GM12878 (cell line): ENCODE measurements around the gene DFFB. TPM values are rescaled to one million over a fixed set of nuclear protein-coding genes. Genes with fewer than 3 reads are reported as not detected.

Source experiments
- BMI1 ChIP-seq: fragments of 450-650 bp; IDR thresholded peaks from 2 replicates; pipeline ENCODE4 v1.6.1; 2016; ENCODE audit warnings: mild to moderate bottlenecking, moderate library complexity, borderline replicate concordance
- CHD4 ChIP-seq: fragments of 200-600 bp; sonication (generic); IDR thresholded peaks from 2 replicates; pipeline ENCODE4 v1.6.1; 2016; ENCODE audit warnings: mild to moderate bottlenecking
- EED ChIP-seq: sonication (generic); IDR thresholded peaks from 2 replicates; pipeline ENCODE4 v1.6.1; 2016; ENCODE audit warnings: antibody characterized with exemption, low read depth
- EP300 ChIP-seq, 2 experiments: fragments of 150-350 bp in 1 of 2; IDR thresholded peaks; 2 replicates each; pipeline ENCODE4 v1.6.1; 2011 to 2012; ENCODE audit warnings: low read depth in 2 of 2, low read length in 2 of 2, borderline replicate concordance in 1 of 2, improper control_type of control experiment in 1 of 2, inconsistent platforms in 1 of 2; ENCODE audit not compliant: control insufficient read depth in 1 of 2
- ETV6 ChIP-seq, 2 experiments: fragments of 450-650 bp in 1 of 2; IDR thresholded peaks in 1 of 2; conservative IDR thresholded peaks in 1 of 2; 2 replicates each; pipeline ENCODE4 v1.6.1; 2014; ENCODE audit warnings: antibody characterized with exemption in 1 of 2, borderline replicate concordance in 1 of 2, low read depth in 1 of 2, mild to moderate bottlenecking in 1 of 2, moderate library complexity in 1 of 2
- EZH2 ChIP-seq: IDR thresholded peaks from 2 replicates; pipeline ENCODE4 v1.6.1; 2012; ENCODE audit warnings: low read depth, mild to moderate bottlenecking, control low read depth, inconsistent platforms, low read length, borderline replicate concordance; ENCODE audit not compliant: control insufficient read depth
- IRF4 ChIP-seq: IDR thresholded peaks from 2 replicates; pipeline ENCODE4 v1.6.1; 2011; ENCODE audit warnings: low read depth, low read length
- MEF2A ChIP-seq: IDR thresholded peaks from 2 replicates; pipeline ENCODE4 v1.6.1; 2011; ENCODE audit warnings: low read depth, mild to moderate bottlenecking, low read length, moderate library complexity; ENCODE audit not compliant: insufficient read depth
- PAX5 ChIP-seq: IDR thresholded peaks from 2 replicates; pipeline ENCODE4 v1.6.1; 2011; ENCODE audit warnings: low read depth, low read length, borderline replicate concordance
- PML ChIP-seq: IDR thresholded peaks from 2 replicates; pipeline ENCODE4 v1.6.1; 2012; ENCODE audit warnings: low read length, inconsistent platforms
- POLR2A ChIP-seq: IDR thresholded peaks from 2 replicates; pipeline ENCODE4 v1.6.1; 2011; ENCODE audit warnings: low read depth, mild to moderate bottlenecking, low read length
- RB1 ChIP-seq: fragments of 450-650 bp; formaldehyde crosslinking; IDR thresholded peaks from 2 replicates; pipeline ENCODE4 v1.6.1; 2017; ENCODE audit warnings: mild to moderate bottlenecking, borderline replicate concordance
- SMAD1 ChIP-seq: fragments of 450-650 bp; IDR thresholded peaks from 2 replicates; pipeline ENCODE4 v1.6.1; 2018; ENCODE audit warnings: mild to moderate bottlenecking, low read depth; ENCODE audit not compliant: partially characterized antibody
- SMARCA5 ChIP-seq: fragments of 450-650 bp; IDR thresholded peaks from 2 replicates; pipeline ENCODE4 v1.6.1; 2017; ENCODE audit warnings: mild to moderate bottlenecking
- SPI1 ChIP-seq: IDR thresholded peaks from 2 replicates; pipeline ENCODE4 v1.6.1; 2011; ENCODE audit warnings: low read depth, mild to moderate bottlenecking, low read length, moderate library complexity, borderline replicate concordance; ENCODE audit not compliant: insufficient read depth
- SRF ChIP-seq, 2 experiments: IDR thresholded peaks; 2 replicates each; pipeline ENCODE4 v1.6.1; 2011; ENCODE audit warnings: low read depth in 2 of 2, low read length in 2 of 2, mild to moderate bottlenecking in 1 of 2, moderate library complexity in 1 of 2
- STAT1 ChIP-seq: fragments of 450-650 bp; conservative IDR thresholded peaks from 2 replicates; pipeline ENCODE4 v1.6.1; 2014; ENCODE audit warnings: antibody characterized with exemption, mild to moderate bottlenecking
- TCF12 ChIP-seq: IDR thresholded peaks from 2 replicates; pipeline ENCODE4 v1.6.1; 2011; ENCODE audit warnings: low read depth, mild to moderate bottlenecking, low read length
- TCF3 ChIP-seq: IDR thresholded peaks from 2 replicates; pipeline ENCODE4 v1.6.1; 2012; ENCODE audit warnings: low read depth, mild to moderate bottlenecking, low read length, borderline replicate concordance; ENCODE audit not compliant: insufficient read depth
- TCF7 ChIP-seq: IDR thresholded peaks from 2 replicates; pipeline ENCODE4 v1.6.1; 2014; ENCODE audit warnings: antibody characterized with exemption, borderline replicate concordance
- YBX1 ChIP-seq: fragments of 450-650 bp; IDR thresholded peaks from 2 replicates; pipeline ENCODE4 v1.6.1; 2016; ENCODE audit warnings: antibody characterized with exemption
- ZNF622 ChIP-seq: fragments of 450-650 bp; IDR thresholded peaks from 2 replicates; pipeline ENCODE4 v1.6.1; 2017; ENCODE audit warnings: mild to moderate bottlenecking, inconsistent platforms
- polyA plus RNA-seq, 11 experiments: library from polyadenylated mRNA; depleted of rRNA in 4 of 11; unstranded in 6 of 11; stranded (reverse) in 5 of 11; fragments of >200 nt; fragmentation: Nextera tagmentation in 4 of 11; fragmentation: Illumina TruSeq in 1 of 11; extraction: Ambion mirVana in 4 of 11; extraction: Trizol in 1 of 11; gene quantifications; 1 replicate in 1 of 11; 2 replicates in 10 of 11; pipeline versions ENCODE4 v1.2.1 to v1.2.3, GENCODE V29; 2011 to 2016; ENCODE audit warnings: inconsistent platforms in 2 of 11, missing spikeins in 2 of 11, low read depth in 1 of 11
- total RNA-seq, 4 experiments: library from RNA; depleted of rRNA in 3 of 4; stranded (reverse); fragments of >200 nt in 3 of 4; fragmentation: Illumina TruSeq in 1 of 4; extraction: Trizol in 1 of 4; gene quantifications; 2 replicates each; pipeline versions ENCODE4 v1.2.1 to v1.2.3, GENCODE V29; 2013 to 2021
- TF ChIP-seq, protein P1 (sequence below): fragments of 450-650 bp; IDR thresholded peaks from 2 replicates; pipeline ENCODE4 v1.6.1; 2018; ENCODE audit warnings: borderline replicate concordance, mild to moderate bottlenecking; ENCODE audit not compliant: partially characterized antibody
- TF ChIP-seq, protein P2 (sequence below): IDR thresholded peaks from 2 replicates; pipeline ENCODE4 v1.6.1; 2012; ENCODE audit warnings: low read depth, low read length, improper control_type of control experiment

DFFB gene
- total and polyA plus RNA-seq, 10 of the 15 experiments (the other 5 are each of a cell fraction or from before 2014, with no cell fraction given) = 2.7 to 10.7 (median 6.5) TPM

DNA sequence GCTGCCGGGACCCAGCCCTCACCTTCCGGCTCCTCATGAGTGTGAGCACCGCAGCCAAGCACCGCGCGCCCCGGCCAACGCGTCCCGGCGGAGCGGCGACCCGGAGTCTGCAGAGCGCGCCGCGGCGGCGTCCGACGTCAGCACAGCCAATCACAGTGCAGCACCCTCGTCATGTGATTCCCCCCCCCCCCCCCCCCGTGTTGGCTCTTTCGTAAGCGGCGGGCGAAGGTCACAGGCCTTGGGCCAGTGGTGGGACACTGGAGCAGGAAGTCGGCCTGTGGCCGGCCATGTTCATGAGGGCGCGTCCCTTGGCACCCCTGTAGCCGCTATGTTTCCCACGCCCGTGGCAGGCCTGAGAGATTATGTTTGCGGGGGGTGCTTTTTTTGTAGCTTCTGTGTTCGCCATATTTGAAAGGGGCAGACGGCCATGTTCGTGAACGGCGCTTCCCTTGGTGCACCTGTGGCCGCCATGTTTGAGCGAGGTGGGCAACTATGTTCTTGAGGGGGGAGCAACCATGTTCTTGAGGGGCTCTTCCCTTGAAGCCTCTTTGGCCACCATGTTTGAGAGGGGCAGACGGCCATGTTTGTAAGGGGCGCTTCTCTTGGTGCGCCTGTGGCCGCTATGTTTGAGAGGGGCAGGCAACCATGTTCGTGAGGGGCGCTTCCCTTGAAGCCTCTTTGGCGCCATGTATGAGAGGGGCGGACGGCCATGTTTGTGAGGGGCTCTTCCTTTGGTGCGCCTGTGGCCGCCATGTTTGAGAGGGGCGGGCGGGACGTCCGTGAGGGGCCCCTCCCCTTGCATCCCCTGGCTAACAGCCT, 43.1 kb downstream of the DFFB start, which contains the start of gene C1orf174 (continued):
- TF ChIP-seq MEF2A = no peak
- TF ChIP-seq, protein P1, sequence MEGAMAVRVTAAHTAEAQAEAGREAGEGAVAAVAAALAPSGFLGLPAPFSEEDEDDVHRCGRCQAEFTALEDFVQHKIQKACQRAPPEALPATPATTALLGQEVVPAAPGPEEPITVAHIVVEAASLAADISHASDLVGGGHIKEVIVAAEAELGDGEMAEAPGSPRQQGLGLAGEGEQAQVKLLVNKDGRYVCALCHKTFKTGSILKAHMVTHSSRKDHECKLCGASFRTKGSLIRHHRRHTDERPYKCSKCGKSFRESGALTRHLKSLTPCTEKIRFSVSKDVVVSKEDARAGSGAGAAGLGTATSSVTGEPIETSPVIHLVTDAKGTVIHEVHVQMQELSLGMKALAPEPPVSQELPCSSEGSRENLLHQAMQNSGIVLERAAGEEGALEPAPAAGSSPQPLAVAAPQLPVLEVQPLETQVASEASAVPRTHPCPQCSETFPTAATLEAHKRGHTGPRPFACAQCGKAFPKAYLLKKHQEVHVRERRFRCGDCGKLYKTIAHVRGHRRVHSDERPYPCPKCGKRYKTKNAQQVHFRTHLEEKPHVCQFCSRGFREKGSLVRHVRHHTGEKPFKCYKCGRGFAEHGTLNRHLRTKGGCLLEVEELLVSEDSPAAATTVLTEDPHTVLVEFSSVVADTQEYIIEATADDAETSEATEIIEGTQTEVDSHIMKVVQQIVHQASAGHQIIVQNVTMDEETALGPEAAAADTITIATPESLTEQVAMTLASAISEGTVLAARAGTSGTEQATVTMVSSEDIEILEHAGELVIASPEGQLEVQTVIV = no peak
- no peak for TF ChIP-seq SMAD1
- TF ChIP-seq ETV6 (conservative IDR thresholded peaks at IDR 0.05 in 1 of 2, IDR thresholded peaks at IDR 0.05 in 1 of 2; ENCODE audit: borderline replicate concordance in 1 of 2, low read depth in 1 of 2) = 0 out of 4 replicates have a peak, but pooled peaks of 1 of the 2 experiments have one; percentile 3
- TF ChIP-seq RB1 = no peak
- TF ChIP-seq TCF3 = no peak; the same call in 1 of the 2 replicates
- TF ChIP-seq STAT1 = peak; percentile 38; the same call in 1 of the 2 replicates
- no peak for TF ChIP-seq EP300 (IDR thresholded peaks at IDR 0.05; ENCODE audit: borderline replicate concordance in 1 of 2, control insufficient read depth in 1 of 2, low read depth in 2 of 2, low read length in 2 of 2)
- TF ChIP-seq CHD4 = no peak
- TF ChIP-seq SRF (IDR thresholded peaks at IDR 0.05; ENCODE audit: low read depth in 2 of 2, low read length in 2 of 2) = no peak
- TF ChIP-seq SPI1 = no peak; the same call in 1 of the 2 replicates
- TF ChIP-seq TCF12 = no peak
- TF ChIP-seq PAX5 = no peak
- TF ChIP-seq SMARCA5 = 0 out of 2 replicates have a peak, but pooled peaks have one; percentile 0
- no peak for TF ChIP-seq BMI1
- peak; percentile 85 for TF ChIP-seq POLR2A
- TF ChIP-seq, protein P2, sequence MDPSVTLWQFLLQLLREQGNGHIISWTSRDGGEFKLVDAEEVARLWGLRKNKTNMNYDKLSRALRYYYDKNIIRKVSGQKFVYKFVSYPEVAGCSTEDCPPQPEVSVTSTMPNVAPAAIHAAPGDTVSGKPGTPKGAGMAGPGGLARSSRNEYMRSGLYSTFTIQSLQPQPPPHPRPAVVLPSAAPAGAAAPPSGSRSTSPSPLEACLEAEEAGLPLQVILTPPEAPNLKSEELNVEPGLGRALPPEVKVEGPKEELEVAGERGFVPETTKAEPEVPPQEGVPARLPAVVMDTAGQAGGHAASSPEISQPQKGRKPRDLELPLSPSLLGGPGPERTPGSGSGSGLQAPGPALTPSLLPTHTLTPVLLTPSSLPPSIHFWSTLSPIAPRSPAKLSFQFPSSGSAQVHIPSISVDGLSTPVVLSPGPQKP = no peak
- TF ChIP-seq YBX1 = no peak
- TF ChIP-seq PML = no peak
- no peak for TF ChIP-seq EED
- no peak for TF ChIP-seq IRF4
- no peak for TF ChIP-seq ZNF622
- TF ChIP-seq EZH2 = no peak
- TF ChIP-seq TCF7 = no peak
